SK-N-SH treated with all-trans-retinoic acid at 6 μM for 48 hours (cell line): ENCODE measurements around the gene NAA50.

ENCODE experiments used
- ATAC-seq: fragments of 200-7000 bp; cut with Tn5 transposase; 3 replicates; pipeline ENCODE4 v1.9.1; 2020; ENCODE audit warnings: mild to moderate bottlenecking, moderate library complexity
- ARNTL ChIP-seq: fragments of 450-650 bp; formaldehyde crosslinking; IDR thresholded peaks from 2 replicates; pipeline ENCODE4 v1.5.0; 2020; ENCODE audit warnings: low read depth, mild to moderate bottlenecking, moderate library complexity, borderline replicate concordance
- BACH2 ChIP-seq: fragments of 250-450 bp; sonication (Bioruptor Pico); IDR thresholded peaks from 2 replicates; pipeline ENCODE4 v1.9.0; 2021; ENCODE audit warnings: mild to moderate bottlenecking, borderline replicate concordance
- CSDC2 ChIP-seq: fragments of 250-450 bp; sonication (Bioruptor Pico); IDR thresholded peaks from 2 replicates; pipeline ENCODE4 v1.5.0; 2020; ENCODE audit warnings: mild to moderate bottlenecking, moderate library complexity
- ESRRG ChIP-seq: fragments of 250-450 bp; sonication (Bioruptor Pico); IDR thresholded peaks from 2 replicates; pipeline ENCODE4 v1.6.1; 2021; ENCODE audit warnings: mild to moderate bottlenecking
- GLIS3 ChIP-seq: fragments of 250-450 bp; sonication (Bioruptor Pico); IDR thresholded peaks from 2 replicates; pipeline ENCODE4 v1.5.0; 2020; ENCODE audit warnings: mild to moderate bottlenecking, moderate library complexity
- ISL1 ChIP-seq: fragments of 250-450 bp; sonication (Bioruptor Pico); IDR thresholded peaks from 2 replicates; pipeline ENCODE4 v2.1.2; 2022; ENCODE audit warnings: mild to moderate bottlenecking, moderate library complexity
- OSR1 ChIP-seq: fragments of 250-450 bp; sonication (Bioruptor Pico); IDR thresholded peaks from 2 replicates; pipeline ENCODE4 v1.8.0; 2022; ENCODE audit warnings: moderate library complexity, mild to moderate bottlenecking, inconsistent platforms
- PPARA ChIP-seq: fragments of 250-450 bp; sonication (Bioruptor Pico); IDR thresholded peaks from 2 replicates; pipeline ENCODE4 v1.5.0; 2020; ENCODE audit warnings: mild to moderate bottlenecking, borderline replicate concordance
- TCF4 ChIP-seq: fragments of 250-450 bp; sonication (Bioruptor Pico); IDR thresholded peaks from 2 replicates; pipeline ENCODE4 v1.8.0; 2021; ENCODE audit warnings: mild to moderate bottlenecking, moderate library complexity, borderline replicate concordance
- TOX ChIP-seq: fragments of 250-450 bp; sonication (Bioruptor Pico); IDR thresholded peaks from 2 replicates; pipeline ENCODE4 v1.8.0; 2021; ENCODE audit warnings: mild to moderate bottlenecking, moderate library complexity, borderline replicate concordance
- ZC3H10 ChIP-seq: fragments of 250-450 bp; sonication (Bioruptor Pico); IDR thresholded peaks from 2 replicates; pipeline ENCODE4 v1.5.1; 2021; ENCODE audit warnings: mild to moderate bottlenecking, moderate library complexity
- ZFP3 ChIP-seq: fragments of 250-450 bp; sonication (Bioruptor Pico); IDR thresholded peaks from 2 replicates; pipeline ENCODE4 v1.5.0; 2020; ENCODE audit warnings: mild to moderate bottlenecking, moderate library complexity
- ZFP30 ChIP-seq: fragments of 450-650 bp; formaldehyde crosslinking; IDR thresholded peaks from 2 replicates; pipeline ENCODE4 v1.5.0; 2022; ENCODE audit warnings: mild to moderate bottlenecking, moderate library complexity
- ZNF565 ChIP-seq: fragments of 450-650 bp; formaldehyde crosslinking; conservative IDR thresholded peaks from 2 replicates; pipeline ENCODE4 v1.5.0; 2020; ENCODE audit warnings: low read depth, mild to moderate bottlenecking, moderate library complexity
- ZNF70 ChIP-seq: fragments of 450-650 bp; formaldehyde crosslinking; IDR thresholded peaks from 2 replicates; pipeline ENCODE4 v1.5.0; 2020; ENCODE audit warnings: mild to moderate bottlenecking, moderate library complexity
- ZNF8 ChIP-seq: fragments of 450-650 bp; formaldehyde crosslinking; IDR thresholded peaks from 2 replicates; pipeline ENCODE4 v1.5.0; 2020; ENCODE audit warnings: mild to moderate bottlenecking, moderate library complexity
- TF ChIP-seq, protein P1 (sequence below): fragments of 250-450 bp; sonication (Bioruptor Pico); IDR thresholded peaks from 2 replicates; pipeline ENCODE4 v1.5.1; 2021; ENCODE audit warnings: mild to moderate bottlenecking, moderate library complexity
- TF ChIP-seq, protein P2 (sequence below): fragments of 250-450 bp; sonication (Bioruptor Pico); IDR thresholded peaks from 2 replicates; pipeline ENCODE4 v1.5.1; 2020; ENCODE audit warnings: low read depth, mild to moderate bottlenecking, moderate library complexity
- TF ChIP-seq, protein P3 (sequence below): fragments of 250-450 bp; sonication (Bioruptor Pico); IDR thresholded peaks from 2 replicates; pipeline ENCODE4 v1.8.0; 2021; ENCODE audit warnings: low read depth, mild to moderate bottlenecking, moderate library complexity, borderline replicate concordance
- TF ChIP-seq, protein P4 (sequence below): fragments of 250-450 bp; sonication (Bioruptor Pico); IDR thresholded peaks from 2 replicates; pipeline ENCODE4 v1.5.0; 2020; ENCODE audit warnings: mild to moderate bottlenecking, moderate library complexity

The NAA50 gene

DNA sequence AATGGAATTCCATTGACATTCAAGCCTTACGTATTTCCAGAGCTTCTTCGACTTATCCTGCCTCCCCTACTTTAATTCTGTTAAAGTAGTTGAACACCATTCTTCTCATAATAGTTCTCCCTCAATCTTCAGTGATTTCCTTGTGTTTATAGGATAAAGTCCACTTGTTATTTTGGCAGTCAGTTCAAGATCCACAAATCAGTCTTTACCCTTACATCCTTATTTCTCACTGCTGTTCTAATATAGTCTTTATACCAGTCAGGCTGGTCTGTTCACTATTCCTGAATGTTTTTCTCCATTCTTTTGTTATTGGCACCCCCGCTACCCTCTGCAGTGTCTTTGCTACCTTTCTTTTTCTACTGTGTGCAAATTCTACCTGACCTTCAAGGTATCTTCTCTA is 30.5 kb upstream of the NAA50 start:
- no peak for ATAC-seq
- TF ChIP-seq PPARA: no peak
- no peak for TF ChIP-seq ESRRG
- no peak for TF ChIP-seq ISL1 (CRISPR knock-in tag)
- no peak for TF ChIP-seq BACH2 (CRISPR knock-in tag)
- TF ChIP-seq CSDC2 (CRISPR knock-in tag): no peak
- no peak for TF ChIP-seq ZNF70
- TF ChIP-seq, all 23 proteins: peak for 0

DNA sequence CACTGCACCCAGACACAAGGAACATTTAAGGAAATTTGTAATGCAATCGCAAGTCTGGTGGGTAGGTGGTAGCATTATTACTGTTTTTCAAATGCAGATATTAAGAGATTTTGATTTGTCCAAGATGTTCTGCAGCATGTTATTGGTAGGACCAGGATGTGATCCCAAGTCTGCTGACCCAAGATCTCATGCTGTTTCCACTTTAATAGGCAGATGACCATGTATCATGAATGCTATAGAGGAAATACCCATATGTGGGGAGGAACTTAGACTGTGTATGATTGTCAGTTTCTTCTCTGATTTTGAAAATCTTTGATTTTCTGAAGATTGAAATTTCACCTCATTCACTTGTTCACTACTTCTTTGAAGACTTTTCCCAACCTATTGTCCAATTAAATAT is 29.5 kb upstream of the NAA50 start:
- ATAC-seq: no peak
- TF ChIP-seq, protein P1, sequence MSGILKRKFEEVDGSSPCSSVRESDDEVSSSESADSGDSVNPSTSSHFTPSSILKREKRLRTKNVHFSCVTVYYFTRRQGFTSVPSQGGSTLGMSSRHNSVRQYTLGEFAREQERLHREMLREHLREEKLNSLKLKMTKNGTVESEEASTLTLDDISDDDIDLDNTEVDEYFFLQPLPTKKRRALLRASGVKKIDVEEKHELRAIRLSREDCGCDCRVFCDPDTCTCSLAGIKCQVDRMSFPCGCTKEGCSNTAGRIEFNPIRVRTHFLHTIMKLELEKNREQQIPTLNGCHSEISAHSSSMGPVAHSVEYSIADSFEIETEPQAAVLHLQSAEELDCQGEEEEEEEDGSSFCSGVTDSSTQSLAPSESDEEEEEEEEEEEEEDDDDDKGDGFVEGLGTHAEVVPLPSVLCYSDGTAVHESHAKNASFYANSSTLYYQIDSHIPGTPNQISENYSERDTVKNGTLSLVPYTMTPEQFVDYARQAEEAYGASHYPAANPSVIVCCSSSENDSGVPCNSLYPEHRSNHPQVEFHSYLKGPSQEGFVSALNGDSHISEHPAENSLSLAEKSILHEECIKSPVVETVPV (CRISPR knock-in tag): no peak
- no peak for TF ChIP-seq ZFP3 (CRISPR knock-in tag)
- no peak for TF ChIP-seq ISL1 (CRISPR knock-in tag)
- TF ChIP-seq, protein P2, sequence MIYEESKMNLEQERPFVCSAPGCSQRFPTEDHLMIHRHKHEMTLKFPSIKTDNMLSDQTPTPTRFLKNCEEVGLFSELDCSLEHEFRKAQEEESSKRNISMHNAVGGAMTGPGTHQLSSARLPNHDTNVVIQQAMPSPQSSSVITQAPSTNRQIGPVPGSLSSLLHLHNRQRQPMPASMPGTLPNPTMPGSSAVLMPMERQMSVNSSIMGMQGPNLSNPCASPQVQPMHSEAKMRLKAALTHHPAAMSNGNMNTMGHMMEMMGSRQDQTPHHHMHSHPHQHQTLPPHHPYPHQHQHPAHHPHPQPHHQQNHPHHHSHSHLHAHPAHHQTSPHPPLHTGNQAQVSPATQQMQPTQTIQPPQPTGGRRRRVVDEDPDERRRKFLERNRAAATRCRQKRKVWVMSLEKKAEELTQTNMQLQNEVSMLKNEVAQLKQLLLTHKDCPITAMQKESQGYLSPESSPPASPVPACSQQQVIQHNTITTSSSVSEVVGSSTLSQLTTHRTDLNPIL: no peak
- no peak for TF ChIP-seq CSDC2 (CRISPR knock-in tag)
- TF ChIP-seq ZNF70: no peak
- TF ChIP-seq, protein P3, sequence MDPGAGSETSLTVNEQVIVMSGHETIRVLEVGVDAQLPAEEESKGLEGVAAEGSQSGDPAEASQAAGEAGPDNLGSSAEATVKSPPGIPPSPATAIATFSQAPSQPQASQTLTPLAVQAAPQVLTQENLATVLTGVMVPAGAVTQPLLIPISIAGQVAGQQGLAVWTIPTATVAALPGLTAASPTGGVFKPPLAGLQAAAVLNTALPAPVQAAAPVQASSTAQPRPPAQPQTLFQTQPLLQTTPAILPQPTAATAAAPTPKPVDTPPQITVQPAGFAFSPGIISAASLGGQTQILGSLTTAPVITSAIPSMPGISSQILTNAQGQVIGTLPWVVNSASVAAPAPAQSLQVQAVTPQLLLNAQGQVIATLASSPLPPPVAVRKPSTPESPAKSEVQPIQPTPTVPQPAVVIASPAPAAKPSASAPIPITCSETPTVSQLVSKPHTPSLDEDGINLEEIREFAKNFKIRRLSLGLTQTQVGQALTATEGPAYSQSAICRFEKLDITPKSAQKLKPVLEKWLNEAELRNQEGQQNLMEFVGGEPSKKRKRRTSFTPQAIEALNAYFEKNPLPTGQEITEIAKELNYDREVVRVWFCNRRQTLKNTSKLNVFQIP (CRISPR knock-in tag): no peak
- no peak for TF ChIP-seq ESRRG
- no peak for TF ChIP-seq ZNF8
- no peak for TF ChIP-seq OSR1 (CRISPR knock-in tag)
- TF ChIP-seq TCF4 (CRISPR knock-in tag): no peak
- TF ChIP-seq GLIS3 (CRISPR knock-in tag): no peak
- TF ChIP-seq, protein P4, sequence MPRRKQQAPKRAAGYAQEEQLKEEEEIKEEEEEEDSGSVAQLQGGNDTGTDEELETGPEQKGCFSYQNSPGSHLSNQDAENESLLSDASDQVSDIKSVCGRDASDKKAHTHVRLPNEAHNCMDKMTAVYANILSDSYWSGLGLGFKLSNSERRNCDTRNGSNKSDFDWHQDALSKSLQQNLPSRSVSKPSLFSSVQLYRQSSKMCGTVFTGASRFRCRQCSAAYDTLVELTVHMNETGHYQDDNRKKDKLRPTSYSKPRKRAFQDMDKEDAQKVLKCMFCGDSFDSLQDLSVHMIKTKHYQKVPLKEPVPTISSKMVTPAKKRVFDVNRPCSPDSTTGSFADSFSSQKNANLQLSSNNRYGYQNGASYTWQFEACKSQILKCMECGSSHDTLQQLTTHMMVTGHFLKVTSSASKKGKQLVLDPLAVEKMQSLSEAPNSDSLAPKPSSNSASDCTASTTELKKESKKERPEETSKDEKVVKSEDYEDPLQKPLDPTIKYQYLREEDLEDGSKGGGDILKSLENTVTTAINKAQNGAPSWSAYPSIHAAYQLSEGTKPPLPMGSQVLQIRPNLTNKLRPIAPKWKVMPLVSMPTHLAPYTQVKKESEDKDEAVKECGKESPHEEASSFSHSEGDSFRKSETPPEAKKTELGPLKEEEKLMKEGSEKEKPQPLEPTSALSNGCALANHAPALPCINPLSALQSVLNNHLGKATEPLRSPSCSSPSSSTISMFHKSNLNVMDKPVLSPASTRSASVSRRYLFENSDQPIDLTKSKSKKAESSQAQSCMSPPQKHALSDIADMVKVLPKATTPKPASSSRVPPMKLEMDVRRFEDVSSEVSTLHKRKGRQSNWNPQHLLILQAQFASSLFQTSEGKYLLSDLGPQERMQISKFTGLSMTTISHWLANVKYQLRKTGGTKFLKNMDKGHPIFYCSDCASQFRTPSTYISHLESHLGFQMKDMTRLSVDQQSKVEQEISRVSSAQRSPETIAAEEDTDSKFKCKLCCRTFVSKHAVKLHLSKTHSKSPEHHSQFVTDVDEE (CRISPR knock-in tag): no peak
- TF ChIP-seq ARNTL (CRISPR knock-in tag): no peak
- no peak for TF ChIP-seq PPARA
- TF ChIP-seq TOX (CRISPR knock-in tag): no peak
- no peak for TF ChIP-seq BACH2 (CRISPR knock-in tag)
- no peak for TF ChIP-seq ZC3H10 (CRISPR knock-in tag)
- no peak for TF ChIP-seq ZFP30 (CRISPR knock-in tag)
- TF ChIP-seq ZNF565 (CRISPR knock-in tag): no peak
- TF ChIP-seq, all 23 proteins: peak for 0

DNA sequence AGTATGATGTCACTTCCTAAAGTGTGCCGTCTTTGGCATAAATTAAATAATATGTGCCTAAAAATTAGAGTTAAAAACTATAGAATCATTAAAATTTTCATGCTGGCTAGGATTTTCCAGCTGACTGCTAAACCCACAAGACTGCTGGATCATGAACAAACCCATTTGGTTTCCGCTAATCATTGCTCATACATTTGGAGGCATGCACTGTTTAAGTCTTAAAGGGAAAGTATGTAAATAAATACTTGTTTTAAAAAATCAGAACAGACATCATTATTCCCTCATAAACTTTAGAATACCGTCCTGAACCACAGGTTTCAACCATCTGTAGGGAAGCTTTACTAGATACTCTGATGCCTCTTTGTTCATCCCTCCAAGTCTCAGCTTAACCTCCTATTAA is 27.3 kb upstream of the NAA50 start:
- ATAC-seq: no peak
- TF ChIP-seq ZFP3 (CRISPR knock-in tag) (no peak), ARNTL (CRISPR knock-in tag) (no peak), ZC3H10 (CRISPR knock-in tag) (no peak), GLIS3 (CRISPR knock-in tag) (no peak), ZFP30 (CRISPR knock-in tag) (no peak)
- TF ChIP-seq, protein P2: no peak

DNA sequence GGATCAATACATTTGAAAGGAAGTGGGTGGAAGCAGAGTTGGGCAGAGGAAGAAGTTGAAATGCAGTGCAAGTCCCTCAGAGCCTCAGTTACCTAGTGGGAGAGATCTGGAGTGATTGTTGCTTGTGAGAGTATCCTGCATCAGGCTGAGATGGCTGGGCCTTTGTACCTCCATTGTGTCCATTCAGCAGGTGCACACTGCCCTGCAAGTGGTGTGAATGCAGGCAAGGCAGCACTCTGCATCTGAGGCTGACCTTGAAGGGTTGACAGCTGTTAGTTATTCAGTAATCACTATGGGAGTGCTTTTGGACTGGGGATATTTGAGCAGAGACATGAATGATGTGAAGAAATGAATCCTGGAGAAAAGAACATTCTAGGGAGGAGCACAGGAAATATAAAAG is 25.9 kb upstream of the NAA50 start:
- ATAC-seq: no peak

More for the DNA sequence above, 25.9 kb upstream of the NAA50 start:
- TF ChIP-seq OSR1 (CRISPR knock-in tag) (no peak), ZNF70 (no peak), ZFP3 (CRISPR knock-in tag) (no peak), CSDC2 (CRISPR knock-in tag) (no peak), ZNF8 (no peak), TOX (CRISPR knock-in tag) (no peak), ESRRG (no peak), ZC3H10 (CRISPR knock-in tag) (no peak), ARNTL (CRISPR knock-in tag) (no peak)
- TF ChIP-seq, all 23 proteins: peak for 0
